ENCODE measurements around the gene IL17REL.

GRCh38 chr22:50025993-50026392 lies 13.4 kb upstream of the IL17REL start:
- TF ChIP-seq IRF5 (IDR thresholded peaks at IDR 0.05; ENCODE audit: borderline replicate concordance), result no peak
- no peak for TF ChIP-seq CTCF (IDR thresholded peaks at IDR 0.05 in 2 of 3, conservative IDR thresholded peaks at IDR 0.05 in 1 of 3; ENCODE audit: control insufficient read depth in 2 of 3, extremely low read depth in 1 of 3, insufficient read depth in 1 of 3, low read depth in 3 of 3, low read length in 3 of 3)
- no peak for TF ChIP-seq TBL1XR1 (IDR thresholded peaks at IDR 0.05; ENCODE audit: low read depth, low read length)
- no peak for TF ChIP-seq CHD4 (IDR thresholded peaks at IDR 0.05)
- no peak for TF ChIP-seq USF1 (IDR thresholded peaks at IDR 0.05; ENCODE audit: borderline replicate concordance, extremely low read length, insufficient read depth, low read depth, low read length)
- no peak for TF ChIP-seq TAF1 (IDR thresholded peaks at IDR 0.05; ENCODE audit: borderline replicate concordance, low read depth, low read length)
- TF ChIP-seq, protein P1, sequence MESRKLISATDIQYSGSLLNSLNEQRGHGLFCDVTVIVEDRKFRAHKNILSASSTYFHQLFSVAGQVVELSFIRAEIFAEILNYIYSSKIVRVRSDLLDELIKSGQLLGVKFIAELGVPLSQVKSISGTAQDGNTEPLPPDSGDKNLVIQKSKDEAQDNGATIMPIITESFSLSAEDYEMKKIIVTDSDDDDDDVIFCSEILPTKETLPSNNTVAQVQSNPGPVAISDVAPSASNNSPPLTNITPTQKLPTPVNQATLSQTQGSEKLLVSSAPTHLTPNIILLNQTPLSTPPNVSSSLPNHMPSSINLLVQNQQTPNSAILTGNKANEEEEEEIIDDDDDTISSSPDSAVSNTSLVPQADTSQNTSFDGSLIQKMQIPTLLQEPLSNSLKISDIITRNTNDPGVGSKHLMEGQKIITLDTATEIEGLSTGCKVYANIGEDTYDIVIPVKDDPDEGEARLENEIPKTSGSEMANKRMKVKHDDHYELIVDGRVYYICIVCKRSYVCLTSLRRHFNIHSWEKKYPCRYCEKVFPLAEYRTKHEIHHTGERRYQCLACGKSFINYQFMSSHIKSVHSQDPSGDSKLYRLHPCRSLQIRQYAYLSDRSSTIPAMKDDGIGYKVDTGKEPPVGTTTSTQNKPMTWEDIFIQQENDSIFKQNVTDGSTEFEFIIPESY (IDR thresholded peaks at IDR 0.05), result no peak
- TF ChIP-seq, protein P2, sequence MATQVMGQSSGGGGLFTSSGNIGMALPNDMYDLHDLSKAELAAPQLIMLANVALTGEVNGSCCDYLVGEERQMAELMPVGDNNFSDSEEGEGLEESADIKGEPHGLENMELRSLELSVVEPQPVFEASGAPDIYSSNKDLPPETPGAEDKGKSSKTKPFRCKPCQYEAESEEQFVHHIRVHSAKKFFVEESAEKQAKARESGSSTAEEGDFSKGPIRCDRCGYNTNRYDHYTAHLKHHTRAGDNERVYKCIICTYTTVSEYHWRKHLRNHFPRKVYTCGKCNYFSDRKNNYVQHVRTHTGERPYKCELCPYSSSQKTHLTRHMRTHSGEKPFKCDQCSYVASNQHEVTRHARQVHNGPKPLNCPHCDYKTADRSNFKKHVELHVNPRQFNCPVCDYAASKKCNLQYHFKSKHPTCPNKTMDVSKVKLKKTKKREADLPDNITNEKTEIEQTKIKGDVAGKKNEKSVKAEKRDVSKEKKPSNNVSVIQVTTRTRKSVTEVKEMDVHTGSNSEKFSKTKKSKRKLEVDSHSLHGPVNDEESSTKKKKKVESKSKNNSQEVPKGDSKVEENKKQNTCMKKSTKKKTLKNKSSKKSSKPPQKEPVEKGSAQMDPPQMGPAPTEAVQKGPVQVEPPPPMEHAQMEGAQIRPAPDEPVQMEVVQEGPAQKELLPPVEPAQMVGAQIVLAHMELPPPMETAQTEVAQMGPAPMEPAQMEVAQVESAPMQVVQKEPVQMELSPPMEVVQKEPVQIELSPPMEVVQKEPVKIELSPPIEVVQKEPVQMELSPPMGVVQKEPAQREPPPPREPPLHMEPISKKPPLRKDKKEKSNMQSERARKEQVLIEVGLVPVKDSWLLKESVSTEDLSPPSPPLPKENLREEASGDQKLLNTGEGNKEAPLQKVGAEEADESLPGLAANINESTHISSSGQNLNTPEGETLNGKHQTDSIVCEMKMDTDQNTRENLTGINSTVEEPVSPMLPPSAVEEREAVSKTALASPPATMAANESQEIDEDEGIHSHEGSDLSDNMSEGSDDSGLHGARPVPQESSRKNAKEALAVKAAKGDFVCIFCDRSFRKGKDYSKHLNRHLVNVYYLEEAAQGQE (IDR thresholded peaks at IDR 0.05; ENCODE audit: low read depth, low read length), result no peak
